Osteocyte (in vitro differentiated cells): Measurements from ENCODE around the gene FOXK1. TPM values are rescaled to one million over a fixed set of nuclear protein-coding genes. Genes with fewer than 3 reads are reported as not detected.
A peak's percentile ranks its signal among the peaks of the same experiment; 100 is the strongest.

ENCODE experiments used
- DNase-seq: peaks from one replicate; pipeline ENCODE4 v3.0.0; 2021; ENCODE audit warnings: mixed read lengths; ENCODE audit not compliant: unreplicated experiment; ENCODE audit errors: extremely low spot score
- H3K27ac Mint-ChIP-seq: one replicate; pipeline ENCODE4 v1.8.0; 2021; ENCODE audit warnings: mild to moderate bottlenecking, mixed read lengths; ENCODE audit not compliant: unreplicated experiment
- H3K27me3 Mint-ChIP-seq: one replicate; pipeline ENCODE4 v1.8.0; 2021; ENCODE audit warnings: mixed read lengths; ENCODE audit not compliant: unreplicated experiment
- H3K36me3 Mint-ChIP-seq: one replicate; pipeline ENCODE4 v1.8.0; 2021; ENCODE audit warnings: mixed read lengths; ENCODE audit not compliant: unreplicated experiment
- H3K4me1 Mint-ChIP-seq: one replicate; pipeline ENCODE4 v1.8.0; 2021; ENCODE audit warnings: mixed read lengths; ENCODE audit not compliant: unreplicated experiment
- H3K4me3 Mint-ChIP-seq: one replicate; pipeline ENCODE4 v1.8.0; 2021; ENCODE audit warnings: mild to moderate bottlenecking, moderate library complexity, mixed read lengths; ENCODE audit not compliant: unreplicated experiment
- H3K9me3 Mint-ChIP-seq: one replicate; pipeline ENCODE4 v1.8.0; 2021; ENCODE audit warnings: mixed read lengths; ENCODE audit not compliant: unreplicated experiment
- CTCF ChIP-seq: fragments of 200-600 bp; sonication (generic); IDR thresholded peaks from 2 replicates; pipeline ENCODE4 v1.5.0; 2021; ENCODE audit warnings: antibody characterized with exemption, mild to moderate bottlenecking, moderate library complexity
- total RNA-seq: library from RNA; stranded (reverse); gene quantifications from 2 replicates; pipeline ENCODE4 v1.2.1, GENCODE V29; 2021

FOXK1 gene
- total RNA-seq, 1 donor from 2014 or later = 56.2 TPM

GRCh38 chr7:4768597-4769569 lies 86.8 kb downstream of the FOXK1 start:
- no peak for DNase-seq
- no peaks in the 10 kb centered on the region for H3K27me3 Mint-ChIP-seq
- H3K4me1 Mint-ChIP-seq = peaks cover 4% of the 10 kb centered on the region
- H3K9me3 Mint-ChIP-seq = no peaks in the 10 kb centered on the region
- peak overlapping the region; percentile 4 for H3K27ac Mint-ChIP-seq
- no peak overlapping the region for H3K4me3 Mint-ChIP-seq
- H3K36me3 Mint-ChIP-seq = peaks cover 3% of the 10 kb centered on the region
- TF ChIP-seq CTCF = no peak

DNA sequence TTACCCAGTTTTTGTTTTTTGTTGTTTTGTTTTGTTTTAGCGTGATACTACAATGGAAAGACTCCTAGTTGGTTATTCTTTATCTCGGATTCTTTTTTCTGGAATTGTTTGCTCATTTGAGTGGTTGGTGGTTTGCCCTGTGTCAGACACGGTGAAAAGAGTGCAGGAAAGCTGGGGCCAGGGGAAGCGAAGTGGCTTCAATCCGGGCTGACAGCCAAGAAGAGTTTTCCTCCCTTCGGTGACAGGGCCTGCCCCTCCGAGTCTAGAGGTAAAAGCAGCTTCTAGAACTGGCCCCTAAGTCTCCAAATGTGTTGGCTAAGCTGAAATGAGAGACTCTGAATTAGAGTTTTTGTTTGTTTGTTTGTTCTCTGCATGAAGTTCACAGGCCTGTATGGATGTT lies 87.7 kb downstream of the FOXK1 start:
- TF ChIP-seq CTCF = no peak
- DNase-seq = no peak
- H3K9me3 Mint-ChIP-seq = no peaks in the 10 kb centered on the region
- no peaks in the 10 kb centered on the region for H3K27me3 Mint-ChIP-seq
- H3K36me3 Mint-ChIP-seq = peaks cover 3% of the 10 kb centered on the region
- no peak overlapping the region for H3K4me3 Mint-ChIP-seq
- peaks cover 11% of the 10 kb centered on the region for H3K4me1 Mint-ChIP-seq
- no peak overlapping the region for H3K27ac Mint-ChIP-seq

- no peak for DNase-seq
- H3K27ac Mint-ChIP-seq = no peak overlapping the region
- peaks cover 3% of the 10 kb centered on the region for H3K36me3 Mint-ChIP-seq
Observed at GRCh38 chr7:4770886-4771285, 88.8 kb downstream of the FOXK1 start.

GRCh38 chr7:4771737-4772136 lies 89.6 kb downstream of the FOXK1 start:
- H3K27ac Mint-ChIP-seq = no peak overlapping the region
- TF ChIP-seq CTCF = no peak
- no peaks in the 10 kb centered on the region for H3K9me3 Mint-ChIP-seq
- DNase-seq = no peak
- no peak overlapping the region for H3K4me3 Mint-ChIP-seq
- no peaks in the 10 kb centered on the region for H3K27me3 Mint-ChIP-seq
- H3K4me1 Mint-ChIP-seq = peaks cover 25% of the 10 kb centered on the region
- peaks cover under 1% of the 10 kb centered on the region for H3K36me3 Mint-ChIP-seq

More at GRCh38 chr7:4770886-4771285, 88.8 kb downstream of the FOXK1 start:
- Mint-ChIP-seq H3K27me3 (no peaks in the 10 kb centered on the region), H3K4me3 (no peak overlapping the region), H3K9me3 (no peaks in the 10 kb centered on the region), H3K4me1 (peaks cover 18% of the 10 kb centered on the region)
- TF ChIP-seq CTCF = no peak

DNA sequence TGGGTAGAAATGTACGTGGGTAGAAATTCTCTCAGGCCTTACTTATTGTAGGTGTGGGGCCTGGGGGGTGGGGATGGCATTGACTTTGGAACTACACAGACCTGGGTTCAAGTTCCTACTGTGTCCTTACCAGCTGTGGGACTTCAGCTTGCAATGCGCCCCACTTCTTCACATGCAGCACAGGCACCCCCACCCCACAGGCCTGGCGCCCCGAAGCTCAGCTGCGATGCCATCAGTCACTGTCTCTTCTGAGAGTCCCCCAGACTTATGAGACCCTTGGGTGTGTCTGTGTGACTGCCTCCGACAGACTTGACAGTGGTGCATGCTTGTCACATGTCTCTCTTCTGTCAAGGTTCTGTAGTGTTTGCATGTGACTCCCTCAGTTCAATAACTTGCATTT lies 90.2 kb downstream of the FOXK1 start:
- H3K36me3 Mint-ChIP-seq = no peaks in the 10 kb centered on the region
- no peak for TF ChIP-seq CTCF
- no peak overlapping the region for H3K27ac Mint-ChIP-seq

More for the DNA sequence above, 90.2 kb downstream of the FOXK1 start:
- Mint-ChIP-seq H3K27me3 (no peaks in the 10 kb centered on the region), H3K9me3 (no peaks in the 10 kb centered on the region), H3K4me1 (peaks cover 29% of the 10 kb centered on the region), H3K4me3 (no peak overlapping the region)
- no peak for DNase-seq
